LNCaP clone FGC (cell line): ENCODE data around the gene CNGA3.
"Not testable (repeated sequence)": the region's sequence is repeated elsewhere in the genome, so short reads cannot be mapped to it uniquely, and the experiment has no call there.

Experiments
- DNase-seq: peaks from one replicate; pipeline ENCODE4 v3.0.0-alpha.2; 2011; ENCODE audit warnings: low read depth
- H3K4me3 ChIP-seq: 2 replicates; pipeline ENCODE4 v1.5.1; 2011; ENCODE audit warnings: mild to moderate bottlenecking, low read depth, low read length, control low read depth
- TF ChIP-seq, protein P1 (sequence below): IDR thresholded peaks from 2 replicates; pipeline ENCODE4 v1.5.1; 2012; ENCODE audit warnings: mild to moderate bottlenecking; ENCODE audit not compliant: control insufficient read depth, insufficient read depth; ENCODE audit errors: extremely low read depth

CNGA3 gene

GRCh38 chr2:98346311-98347236 lies at the start of gene CNGA3:
TSS of gene CNGA3 (plus strand) at chr2:98346456. CDS start at chr2:98369976, 23,520 bp downstream.
- TF ChIP-seq, protein P1, sequence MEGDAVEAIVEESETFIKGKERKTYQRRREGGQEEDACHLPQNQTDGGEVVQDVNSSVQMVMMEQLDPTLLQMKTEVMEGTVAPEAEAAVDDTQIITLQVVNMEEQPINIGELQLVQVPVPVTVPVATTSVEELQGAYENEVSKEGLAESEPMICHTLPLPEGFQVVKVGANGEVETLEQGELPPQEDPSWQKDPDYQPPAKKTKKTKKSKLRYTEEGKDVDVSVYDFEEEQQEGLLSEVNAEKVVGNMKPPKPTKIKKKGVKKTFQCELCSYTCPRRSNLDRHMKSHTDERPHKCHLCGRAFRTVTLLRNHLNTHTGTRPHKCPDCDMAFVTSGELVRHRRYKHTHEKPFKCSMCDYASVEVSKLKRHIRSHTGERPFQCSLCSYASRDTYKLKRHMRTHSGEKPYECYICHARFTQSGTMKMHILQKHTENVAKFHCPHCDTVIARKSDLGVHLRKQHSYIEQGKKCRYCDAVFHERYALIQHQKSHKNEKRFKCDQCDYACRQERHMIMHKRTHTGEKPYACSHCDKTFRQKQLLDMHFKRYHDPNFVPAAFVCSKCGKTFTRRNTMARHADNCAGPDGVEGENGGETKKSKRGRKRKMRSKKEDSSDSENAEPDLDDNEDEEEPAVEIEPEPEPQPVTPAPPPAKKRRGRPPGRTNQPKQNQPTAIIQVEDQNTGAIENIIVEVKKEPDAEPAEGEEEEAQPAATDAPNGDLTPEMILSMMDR, result no peak
- DNase-seq, result no peak
- H3K4me3 ChIP-seq, result no peak within 1 kb of the TSS

DNA sequence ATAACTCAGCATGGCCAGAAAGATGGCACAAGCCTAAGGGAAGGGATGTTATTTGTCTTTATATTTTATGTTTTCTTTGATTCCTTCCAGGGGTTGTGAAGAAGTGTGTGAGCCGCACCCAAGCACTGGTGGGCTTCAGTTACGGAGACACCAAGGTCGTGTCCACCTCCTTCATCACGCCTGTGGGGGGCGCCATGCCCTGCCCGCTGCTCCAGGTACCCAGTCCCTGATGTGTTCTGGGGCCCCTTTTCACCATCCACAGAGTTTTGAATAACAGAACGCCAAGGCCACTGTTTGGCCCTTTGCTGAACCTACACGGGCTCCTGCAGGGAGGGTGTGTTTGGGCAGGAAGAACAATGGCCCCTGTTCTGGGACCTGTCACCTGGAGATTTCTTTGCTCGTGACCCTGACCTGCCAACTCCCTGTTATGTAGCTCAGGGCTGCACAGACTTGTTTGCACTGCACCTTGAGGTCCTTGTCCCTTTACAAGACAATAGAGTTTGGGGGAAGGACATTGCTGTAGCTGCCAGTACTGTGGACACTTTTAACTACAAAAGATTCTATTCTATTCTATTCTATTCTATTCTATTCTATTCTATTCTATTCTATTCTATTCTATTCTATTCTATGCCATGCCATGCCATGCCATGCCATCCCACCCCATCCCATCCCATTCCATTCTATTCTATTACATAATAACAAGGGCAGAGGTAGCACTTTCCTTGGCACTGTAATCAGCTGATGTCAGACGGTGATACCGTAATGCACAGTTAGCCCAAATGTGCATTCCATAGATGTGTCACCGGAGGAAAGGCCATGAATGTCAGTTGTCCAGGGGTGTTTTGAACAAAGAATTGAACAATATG lies 48.2 kb upstream of the CNGA3 start:
- no peak for DNase-seq
- TF ChIP-seq, protein P1, result no peak
- H3K4me3 ChIP-seq, result no peak overlapping the region

- no peak for DNase-seq
These were observed 47.5 kb upstream of the CNGA3 start for GRCh38 chr2:98298683-98299164.

GRCh38 chr2:98299211-98299905 lies 46.9 kb upstream of the CNGA3 start:
- no peak overlapping the region for H3K4me3 ChIP-seq
- TF ChIP-seq, protein P1, result no peak
- DNase-seq, result no peak

More at GRCh38 chr2:98298683-98299164, 47.5 kb upstream of the CNGA3 start:
- TF ChIP-seq, protein P1, result no peak
- H3K4me3 ChIP-seq, result no peak overlapping the region

DNA sequence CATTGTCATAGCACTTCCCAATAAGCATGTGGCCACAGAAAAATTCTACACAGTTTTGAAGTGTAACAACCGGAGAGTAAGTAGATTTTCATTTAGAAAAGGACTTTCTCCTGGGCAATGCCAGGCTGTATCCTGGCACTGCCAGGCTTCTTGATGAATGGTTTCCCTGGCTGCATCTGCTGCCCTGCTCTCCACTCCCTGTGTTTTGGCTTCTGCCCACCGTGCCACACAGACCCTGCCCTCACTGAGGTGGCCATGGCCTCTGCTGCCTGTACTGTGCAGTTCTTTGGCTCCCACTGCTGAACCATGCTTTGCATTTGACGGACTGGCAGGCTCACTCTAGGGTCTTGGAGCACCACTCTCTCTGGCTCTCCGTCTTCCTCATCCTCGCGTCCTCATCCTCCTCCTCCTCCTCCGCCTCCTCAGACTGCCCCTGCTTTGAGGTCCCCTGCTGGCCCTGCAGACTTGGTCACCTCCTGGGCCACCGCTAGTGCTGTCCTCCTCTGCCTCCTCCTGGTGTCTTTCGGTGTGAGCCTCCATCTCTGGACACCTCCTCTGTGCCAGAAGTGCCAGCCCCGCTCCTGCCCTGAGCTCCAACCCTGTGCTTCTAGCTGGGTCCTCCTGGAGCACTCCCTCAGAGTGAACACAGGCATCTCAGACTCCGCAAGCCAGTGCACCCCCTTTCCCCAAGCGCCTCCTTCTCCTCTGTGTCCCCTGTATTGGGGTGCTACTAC lies 45.9 kb upstream of the CNGA3 start:
- H3K4me3 ChIP-seq, result no peak overlapping the region
- no peak for DNase-seq
- TF ChIP-seq, protein P1, result no peak

DNA sequence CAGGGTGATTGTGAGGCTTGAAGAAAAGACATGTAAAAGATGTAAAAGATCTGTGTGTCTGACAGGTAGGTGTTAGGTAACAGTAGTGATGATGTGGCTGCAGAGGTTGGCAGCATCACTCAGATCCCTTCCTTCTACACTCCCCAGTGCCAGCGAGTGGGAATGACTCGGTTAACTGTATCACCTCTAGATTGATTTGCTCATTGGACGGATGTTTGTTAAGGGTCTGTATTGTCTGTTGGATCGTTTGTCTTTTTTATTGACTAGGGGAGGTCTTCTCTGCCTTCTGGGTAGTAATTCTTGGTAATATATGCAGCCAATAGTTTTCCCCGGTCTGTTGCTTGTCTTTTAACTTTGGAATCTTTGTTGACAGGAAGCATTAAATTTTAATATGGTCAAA lies 44.8 kb upstream of the CNGA3 start:
- TF ChIP-seq, protein P1, result no peak
- no peak overlapping the region for H3K4me3 ChIP-seq
- DNase-seq, result no peak

DNA sequence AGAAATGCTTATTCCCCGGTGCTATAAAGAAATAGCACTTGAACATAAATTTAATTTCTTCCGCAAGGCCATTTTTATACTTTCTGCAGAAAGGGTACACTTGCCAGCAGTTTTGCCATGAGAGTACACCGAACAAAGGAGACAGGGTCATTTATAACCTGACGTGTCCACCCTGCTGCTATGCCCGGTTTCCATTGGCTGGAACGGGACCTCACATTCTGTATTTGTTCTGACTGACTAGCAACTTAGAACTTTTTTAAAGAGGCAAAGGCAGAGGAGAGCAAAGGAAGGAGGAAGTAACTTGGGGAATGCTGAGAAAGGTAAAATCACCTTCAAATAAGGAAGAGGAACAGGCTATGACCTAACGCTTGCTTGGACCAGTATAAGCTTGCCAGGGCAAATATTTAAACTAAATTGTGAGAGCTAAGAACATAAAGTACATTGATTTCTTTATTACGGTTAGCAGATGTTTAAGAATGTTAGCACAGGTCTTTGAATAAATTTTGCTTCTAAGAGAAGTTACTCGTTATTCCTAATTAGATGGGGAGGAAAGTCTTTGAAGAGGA lies 39.0 kb upstream of the CNGA3 start:
- DNase-seq, result peak; percentile 87
- not testable (repeated sequence) for H3K4me3 ChIP-seq
